HG03439 (cell line): Measurements from ENCODE around the gene NPHS1.
"Not testable (repeated sequence)": the region's sequence is repeated elsewhere in the genome, so short reads cannot be mapped to it uniquely, and the experiment has no call there.

Source experiments
- ATAC-seq: cut with Tn5 transposase; IDR thresholded peaks from one replicate; pipeline ENCODE4 v1.9.1; 2021; ENCODE audit warnings: mild to moderate bottlenecking, moderate library complexity; ENCODE audit not compliant: unreplicated experiment

NPHS1 gene

GRCh38 chr19:35813043-35813890 is 39.0 kb downstream of the NPHS1 start:
- no peak for ATAC-seq

DNA sequence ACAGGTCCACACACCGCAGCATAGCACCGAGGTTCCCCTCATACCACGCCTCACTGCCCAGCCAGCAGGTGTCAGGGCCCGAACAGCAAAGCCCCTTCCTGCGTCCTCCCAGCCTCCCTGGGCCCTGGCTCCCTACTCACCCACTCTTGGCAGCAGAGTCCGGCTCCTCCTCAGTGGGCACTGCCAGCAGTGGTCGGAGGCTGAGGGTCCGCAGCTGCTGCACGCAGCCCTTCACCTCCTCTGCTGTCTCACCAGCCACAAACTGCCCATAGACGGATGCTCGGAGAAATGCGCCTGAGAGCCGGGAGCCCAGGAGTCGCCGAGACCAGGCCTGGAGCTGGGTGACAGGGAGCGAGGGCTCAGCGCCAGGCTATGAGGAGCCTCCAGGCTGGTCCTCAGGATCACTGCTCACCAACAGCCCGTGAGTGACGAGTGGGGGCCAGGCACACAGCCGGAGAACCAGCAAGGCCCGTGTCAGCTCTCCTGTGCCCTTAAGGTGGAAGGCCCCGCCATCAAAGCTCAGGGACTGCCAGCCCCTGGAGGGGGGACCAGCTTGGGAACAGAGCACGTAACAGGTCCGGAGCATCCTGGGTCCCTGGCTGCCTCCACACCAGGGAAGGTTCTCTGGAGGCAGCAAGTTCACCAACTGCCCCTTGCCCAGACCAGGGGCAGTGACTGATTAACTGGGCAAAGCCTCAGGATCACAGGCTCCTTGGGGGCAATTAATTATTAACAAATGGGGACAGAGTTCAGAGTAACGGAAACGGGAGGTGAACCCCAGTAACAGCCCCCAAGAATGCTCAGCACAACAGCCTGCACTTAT is 39.9 kb downstream of the NPHS1 start, which contains the start of gene PRODH2:
TSS of gene PRODH2 (minus strand) at position 626 of the 823 bp plus-strand sequence. CDS start at position 586, 40 bp downstream.
- no peak for ATAC-seq

DNA sequence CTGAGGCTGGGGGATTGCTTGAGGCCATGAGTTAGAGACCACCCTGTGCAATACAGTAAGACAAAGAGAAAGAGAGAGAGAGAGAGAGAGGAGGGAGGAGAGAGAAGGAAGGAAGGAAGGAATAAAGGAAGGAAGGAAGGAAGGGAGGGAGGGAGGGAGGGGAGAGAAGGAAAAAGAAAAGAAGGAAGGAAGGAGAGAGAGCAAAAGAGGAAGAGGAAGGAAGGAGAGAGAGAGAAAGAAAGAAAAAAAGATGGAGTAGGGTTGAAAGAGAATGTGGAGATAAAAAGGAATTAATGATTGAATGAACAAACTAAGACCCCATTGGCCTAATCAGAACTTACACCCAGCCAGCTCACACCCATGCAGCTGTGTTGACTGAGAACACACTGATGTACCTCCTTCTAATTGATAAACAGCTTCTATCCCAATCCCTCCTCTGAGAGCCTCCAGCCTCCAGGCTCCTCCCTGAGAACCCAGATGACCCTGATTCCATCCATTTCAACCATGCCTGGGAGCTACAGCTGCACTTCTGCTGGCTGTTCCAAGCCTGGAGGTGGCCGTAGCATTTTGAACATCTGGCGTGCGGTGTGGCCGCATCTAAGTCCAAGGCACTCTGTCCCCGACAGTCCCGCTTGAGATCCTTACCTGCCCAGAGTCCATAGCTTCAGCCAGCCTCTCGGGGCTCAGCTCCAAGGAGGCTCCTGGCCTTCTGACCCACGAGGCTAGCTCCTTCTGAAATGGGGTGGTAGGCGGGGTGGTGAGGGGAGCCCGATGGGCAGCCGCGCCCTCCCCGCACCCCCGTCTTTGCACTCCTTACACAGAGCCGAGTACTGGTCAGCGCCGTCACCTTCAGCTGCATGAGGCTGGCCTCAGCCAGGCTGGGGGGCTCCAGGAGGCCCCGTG is 40.7 kb downstream of the NPHS1 start:
- no peak for ATAC-seq

- ATAC-seq: no peak
These were observed 44.7 kb downstream of the NPHS1 start for GRCh38 chr19:35807633-35808032.

GRCh38 chr19:35806597-35806996 is 45.7 kb downstream of the NPHS1 start:
- ATAC-seq: no peak

- ATAC-seq: no peak
These were observed 46.7 kb downstream of the NPHS1 start for GRCh38 chr19:35805526-35806102.

GRCh38 chr19:35801828-35802227 is 50.5 kb downstream of the NPHS1 start:
- no peak for ATAC-seq

GRCh38 chr19:35797663-35798062 is 54.6 kb downstream of the NPHS1 start:
- ATAC-seq: no peak

DNA sequence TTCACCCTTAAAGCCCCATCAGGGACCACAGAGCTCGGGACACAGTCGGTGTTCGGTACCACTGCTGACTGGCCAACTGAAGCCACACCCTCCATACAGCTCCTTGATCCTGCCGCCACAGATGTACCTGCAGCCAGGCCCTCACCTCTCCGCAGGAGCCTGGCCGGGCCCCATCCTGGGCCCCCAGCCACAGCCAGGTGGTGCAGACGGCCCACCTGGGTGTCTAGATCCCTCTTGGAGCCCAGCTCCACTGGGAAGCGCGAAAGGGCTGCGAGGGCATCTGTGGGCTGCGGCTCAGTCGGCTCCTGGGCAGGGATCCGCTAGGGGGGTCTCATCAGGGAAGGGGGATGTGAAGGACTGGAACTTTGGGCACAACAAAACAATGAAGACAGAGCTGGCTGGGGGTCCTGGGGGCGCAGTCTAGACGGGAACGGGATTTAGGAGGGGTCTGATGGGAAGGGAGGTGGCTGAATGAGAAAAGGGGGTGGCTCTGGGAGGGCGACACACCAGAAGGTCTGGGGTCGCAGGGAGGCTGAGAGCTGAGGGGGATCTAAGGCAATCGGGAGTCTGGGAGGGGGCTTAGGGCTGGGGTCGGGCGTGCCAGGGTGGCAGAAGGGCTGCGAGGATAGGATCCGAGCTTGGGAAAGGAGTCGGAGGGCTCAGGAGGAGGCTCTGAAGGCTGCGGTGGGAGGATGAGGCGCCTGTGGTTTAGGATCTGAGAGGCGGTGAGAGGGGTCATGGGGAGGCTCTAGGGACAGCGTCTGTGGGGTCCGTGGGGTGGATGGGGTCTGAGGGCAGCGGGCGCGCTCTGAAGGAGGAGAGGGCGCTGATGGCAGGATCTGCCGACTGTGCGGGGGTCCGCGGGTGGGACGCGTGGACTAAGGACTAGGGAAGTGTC is 55.4 kb downstream of the NPHS1 start:
- no peak for ATAC-seq

DNA sequence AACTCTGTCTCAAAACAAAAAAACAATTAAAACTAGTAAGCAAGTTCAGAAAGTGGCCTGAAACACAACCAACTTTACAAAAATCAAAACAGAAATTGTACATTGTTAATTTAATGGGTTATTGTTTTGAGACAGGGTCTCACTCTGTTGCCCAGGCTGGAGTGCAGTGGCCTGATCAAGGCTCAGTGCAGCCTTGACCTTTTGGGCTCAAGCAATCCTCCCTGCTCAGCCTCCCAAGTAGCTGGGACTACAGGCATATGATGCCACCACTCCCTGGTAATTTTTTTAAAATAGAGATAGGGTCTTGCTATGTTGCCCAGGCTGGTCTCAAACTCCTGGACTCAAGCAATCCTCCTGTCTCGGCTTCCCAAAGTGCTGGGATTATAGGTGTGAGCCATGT is 56.7 kb downstream of the NPHS1 start:
- ATAC-seq: not testable (repeated sequence)

DNA sequence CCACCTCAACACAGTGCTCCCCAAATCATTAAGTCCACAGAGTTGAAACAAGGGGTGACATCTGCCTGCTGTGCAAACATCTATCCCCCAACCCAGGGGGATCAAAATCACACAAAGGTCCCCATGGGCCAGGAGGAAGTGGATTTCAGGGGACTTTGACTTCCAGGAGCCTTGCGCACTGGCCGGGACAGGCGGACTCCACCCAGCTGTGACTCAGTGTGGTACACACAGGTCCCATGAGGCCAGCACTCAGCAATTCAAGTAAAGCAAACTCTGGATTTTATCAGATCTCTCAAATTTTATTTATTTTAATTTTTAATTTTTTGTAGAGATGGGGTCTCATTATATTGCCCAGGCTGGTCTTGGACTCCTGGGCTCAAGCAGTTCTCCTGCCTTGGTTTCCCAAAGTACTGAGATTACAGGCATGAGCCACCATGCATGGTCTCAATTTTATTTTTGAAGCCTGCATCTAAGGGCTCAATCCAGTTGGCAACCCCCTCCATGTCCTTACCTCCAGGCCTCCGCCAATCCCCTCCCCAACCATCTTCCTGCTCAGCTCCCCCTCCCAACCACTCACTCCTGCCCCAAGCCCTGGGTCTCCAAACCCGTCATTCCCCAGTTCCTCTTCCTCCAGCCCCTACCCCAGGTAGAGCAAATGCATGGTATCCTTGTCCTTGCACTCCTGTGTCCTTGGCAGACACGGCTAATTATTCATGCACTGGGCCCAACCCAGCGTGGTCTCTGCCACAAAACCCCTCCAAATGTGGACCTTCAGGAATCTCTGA is 58.7 kb downstream of the NPHS1 start:
- no peak for ATAC-seq

GRCh38 chr19:35792888-35793287 is 59.4 kb downstream of the NPHS1 start:
- ATAC-seq: no peak

GRCh38 chr19:35792312-35792711 is 60.0 kb downstream of the NPHS1 start:
- ATAC-seq: no peak

DNA sequence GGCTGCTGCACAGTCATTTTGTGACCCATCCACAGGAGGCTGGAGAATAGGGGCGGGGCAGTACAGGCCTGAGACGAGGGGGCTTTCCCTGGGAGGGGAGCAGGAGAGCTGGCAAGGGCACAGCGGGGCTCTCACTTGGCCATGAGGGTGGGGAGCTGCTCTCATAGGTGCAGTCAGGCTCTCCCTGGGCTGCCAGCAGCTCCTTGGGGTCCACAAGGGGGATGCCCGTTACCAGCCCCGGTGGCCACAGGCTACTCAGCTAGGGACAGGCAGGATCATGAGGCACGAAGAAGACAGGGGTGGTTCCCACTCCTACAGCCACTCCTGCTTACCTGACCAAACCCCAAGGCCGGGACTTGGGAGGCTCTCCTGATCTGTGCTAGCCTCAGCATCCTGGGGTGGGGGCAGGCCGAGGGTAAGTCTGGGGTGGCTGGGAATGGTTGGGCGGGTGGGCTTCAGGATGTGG is 60.5 kb downstream of the NPHS1 start:
- no peak for ATAC-seq

- no peak for ATAC-seq
These were observed 61.1 kb downstream of the NPHS1 start for GRCh38 chr19:35790981-35791813.

DNA sequence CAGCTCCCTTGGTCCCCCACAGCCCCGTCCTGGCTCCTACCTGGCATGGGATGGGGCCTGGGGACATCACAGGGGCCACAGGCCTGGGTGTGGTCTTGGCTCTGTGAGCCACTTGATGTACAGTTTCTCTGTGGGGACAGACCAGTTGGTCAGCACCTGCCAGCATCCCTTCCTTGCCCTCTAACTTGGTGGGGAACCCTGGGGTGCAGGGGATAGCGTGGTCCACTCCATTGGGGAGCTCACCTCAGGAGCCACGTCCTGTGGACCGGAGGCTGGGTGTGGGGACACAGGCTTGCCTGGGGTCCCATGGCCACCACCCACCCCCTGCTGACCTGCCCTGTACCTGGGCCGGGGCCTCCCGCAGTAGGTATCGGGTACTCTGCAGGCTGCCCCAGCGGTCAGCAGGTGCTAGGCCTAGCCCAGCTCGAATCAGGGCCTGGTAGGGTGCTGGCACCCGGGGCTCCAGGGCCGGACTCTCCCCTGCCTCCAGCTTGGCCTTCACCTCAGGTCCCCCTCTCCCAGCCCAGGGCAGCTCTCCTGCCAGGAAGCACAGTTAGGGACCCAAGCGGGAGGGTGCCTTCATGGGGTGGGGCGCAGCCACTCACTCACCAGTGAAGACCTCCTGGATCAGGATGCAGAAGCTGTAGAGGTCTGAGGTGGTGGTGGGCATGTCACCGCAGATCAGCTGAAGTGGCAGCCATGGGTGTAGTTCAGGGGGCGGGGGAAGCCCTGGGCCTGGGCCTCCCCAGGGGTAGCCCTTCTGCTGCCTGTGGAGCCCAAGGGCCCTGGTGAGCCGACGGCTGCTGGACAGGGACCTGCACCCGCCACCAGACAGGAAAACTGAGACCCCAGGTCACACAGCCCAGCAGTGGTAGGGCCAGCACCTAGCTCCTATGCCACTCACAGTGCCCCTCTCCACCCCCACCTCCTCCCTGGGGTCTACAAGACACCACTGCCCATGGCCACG is 62.0 kb downstream of the NPHS1 start:
- ATAC-seq: no peak
